Measurements from ENCODE around the gene MECP2. TPM values are rescaled to one million over a fixed set of nuclear protein-coding genes. Genes with fewer than 3 reads are reported as not detected.
"Not testable (repeated sequence)": the region's sequence is repeated elsewhere in the genome, so short reads cannot be mapped to it uniquely, and the experiment has no call there.

The MECP2 gene
- total RNA-seq, result 100 to 1,000 TPM; 148 to 160 TPM
- total RNA-seq, result 179 to 194 reads per million in 2 donors

- peaks cover 31% of the 10 kb centered on the region for H3K4me1 Mint-ChIP-seq
- peak within 1 kb of the TSS; percentile 96 for H3K4me3 Mint-ChIP-seq
- DNase-seq (peak; percentile 79 to 82 (median 81)), ATAC-seq (peak; percentile 88)
- H3K9me3 ChIP-seq (ENCODE audit: control insufficient read depth, low read length, poor library complexity, severe bottlenecking), result no peaks in the 10 kb centered on the region
- no peaks in the 10 kb centered on the region for H3K27me3 Mint-ChIP-seq
- peaks cover 4% of the 10 kb centered on the region for H3K36me3 Mint-ChIP-seq (ENCODE audit: low read depth)
- H3K27ac Mint-ChIP-seq, result peak within 1 kb of the TSS; percentile 94
Observed at GRCh38 chrX:154097589-154098541, at the start of gene MECP2. MECP2 (minus strand) TSS chrX:154097717.

- not testable (repeated sequence) for H3K27ac Mint-ChIP-seq; DNase-seq; ATAC-seq; H3K9me3 ChIP-seq (ENCODE audit: control insufficient read depth, low read length, poor library complexity, severe bottlenecking); H3K27me3 Mint-ChIP-seq; H3K4me1 Mint-ChIP-seq; H3K36me3 Mint-ChIP-seq (ENCODE audit: low read depth)
- H3K4me3 Mint-ChIP-seq, result peak within 1 kb of the TSS; percentile 52
Observed at GRCh38 chrX:154144010-154144409, 46.5 kb upstream of the MECP2 start, which contains the start of gene OPN1LW. OPN1LW (plus strand) TSS chrX:154144243; CDS start chrX:154144284, 41 bp downstream.

- ATAC-seq (no peak), DNase-seq (no peak)
- Mint-ChIP-seq H3K27ac (no peak overlapping the region), H3K4me1 (peaks cover 3% of the 10 kb centered on the region), H3K36me3 (ENCODE audit: low read depth) (no peaks in the 10 kb centered on the region), H3K4me3 (peak overlapping the region; percentile 52), H3K27me3 (no peaks in the 10 kb centered on the region)
- H3K9me3 ChIP-seq (ENCODE audit: control insufficient read depth, low read length, poor library complexity, severe bottlenecking), result no peaks in the 10 kb centered on the region
Observed at GRCh38 chrX:154142950-154143745, 45.6 kb upstream of the MECP2 start.

- Mint-ChIP-seq H3K4me3 (no peak overlapping the region), H3K36me3 (ENCODE audit: low read depth) (no peaks in the 10 kb centered on the region), H3K4me1 (peaks cover 3% of the 10 kb centered on the region), H3K27me3 (no peaks in the 10 kb centered on the region), H3K27ac (no peak overlapping the region)
- ATAC-seq (no peak), DNase-seq (no peak)
- H3K9me3 ChIP-seq (ENCODE audit: control insufficient read depth, low read length, poor library complexity, severe bottlenecking), result no peaks in the 10 kb centered on the region
Observed at GRCh38 chrX:154142386-154142785, 44.9 kb upstream of the MECP2 start.

GRCh38 chrX:154140742-154141141, 43.2 kb upstream of the MECP2 start:
- DNase-seq, result no peak
- peaks cover 10% of the 10 kb centered on the region for H3K4me1 Mint-ChIP-seq
- H3K9me3 ChIP-seq (ENCODE audit: control insufficient read depth, low read length, poor library complexity, severe bottlenecking), result no peaks in the 10 kb centered on the region
- H3K27ac Mint-ChIP-seq, result no peak overlapping the region
- ATAC-seq, result no peak
- H3K27me3 Mint-ChIP-seq, result no peaks in the 10 kb centered on the region
- no peak overlapping the region for H3K4me3 Mint-ChIP-seq
- H3K36me3 Mint-ChIP-seq (ENCODE audit: low read depth), result no peaks in the 10 kb centered on the region

GRCh38 chrX:154140206-154140605, 42.7 kb upstream of the MECP2 start:
- Mint-ChIP-seq H3K4me1 (peaks cover 13% of the 10 kb centered on the region), H3K4me3 (no peak overlapping the region), H3K27me3 (no peaks in the 10 kb centered on the region), H3K36me3 (ENCODE audit: low read depth) (no peaks in the 10 kb centered on the region), H3K27ac (no peak overlapping the region)
- ATAC-seq (no peak), DNase-seq (no peak)
- H3K9me3 ChIP-seq (ENCODE audit: control insufficient read depth, low read length, poor library complexity, severe bottlenecking), result no peaks in the 10 kb centered on the region

- H3K4me1 Mint-ChIP-seq, result peaks cover 13% of the 10 kb centered on the region
- DNase-seq (no peak), ATAC-seq (no peak)
- no peaks in the 10 kb centered on the region for H3K36me3 Mint-ChIP-seq (ENCODE audit: low read depth)
- peak overlapping the region; percentile 81 for H3K27ac Mint-ChIP-seq
- no peak overlapping the region for H3K4me3 Mint-ChIP-seq
- no peaks in the 10 kb centered on the region for H3K27me3 Mint-ChIP-seq
- no peaks in the 10 kb centered on the region for H3K9me3 ChIP-seq (ENCODE audit: control insufficient read depth, low read length, poor library complexity, severe bottlenecking)
Observed at GRCh38 chrX:154138857-154139256, 41.3 kb upstream of the MECP2 start.

GRCh38 chrX:154136627-154137161, 39.2 kb upstream of the MECP2 start:
- Mint-ChIP-seq H3K27me3 (no peaks in the 10 kb centered on the region), H3K4me3 (peak overlapping the region; percentile 85), H3K36me3 (ENCODE audit: low read depth) (no peaks in the 10 kb centered on the region), H3K27ac (peak overlapping the region; percentile 94), H3K4me1 (peaks cover 13% of the 10 kb centered on the region)
- H3K9me3 ChIP-seq (ENCODE audit: control insufficient read depth, low read length, poor library complexity, severe bottlenecking), result no peaks in the 10 kb centered on the region
- DNase-seq (peak; percentile 58 to 66 (median 65)), ATAC-seq (peak; percentile 61)

GRCh38 chrX:154135458-154136229, 38.1 kb upstream of the MECP2 start:
- Mint-ChIP-seq H3K4me3 (peak overlapping the region; percentile 85), H3K27me3 (no peaks in the 10 kb centered on the region)
- peak; percentile 75 for ATAC-seq

GRCh38 chrX:154132366-154132765, 34.8 kb upstream of the MECP2 start:
- no peaks in the 10 kb centered on the region for H3K9me3 ChIP-seq (ENCODE audit: control insufficient read depth, low read length, poor library complexity, severe bottlenecking)
- no peak overlapping the region for H3K4me3 Mint-ChIP-seq
- no peak for DNase-seq
- H3K36me3 Mint-ChIP-seq (ENCODE audit: low read depth), result no peaks in the 10 kb centered on the region
- H3K27ac Mint-ChIP-seq, result no peak overlapping the region
- no peak for ATAC-seq
- H3K4me1 Mint-ChIP-seq, result peaks cover 10% of the 10 kb centered on the region
- H3K27me3 Mint-ChIP-seq, result no peaks in the 10 kb centered on the region

More at GRCh38 chrX:154135458-154136229, 38.1 kb upstream of the MECP2 start:
- peak overlapping the region; percentile 94 for H3K27ac Mint-ChIP-seq
- H3K4me1 Mint-ChIP-seq, result peaks cover 13% of the 10 kb centered on the region
- no peak for DNase-seq
- H3K9me3 ChIP-seq (ENCODE audit: control insufficient read depth, low read length, poor library complexity, severe bottlenecking), result no peaks in the 10 kb centered on the region
- H3K36me3 Mint-ChIP-seq (ENCODE audit: low read depth), result no peaks in the 10 kb centered on the region

GRCh38 chrX:154131955-154132354, 34.4 kb upstream of the MECP2 start:
- DNase-seq (no peak), ATAC-seq (no peak)
- Mint-ChIP-seq H3K27me3 (no peaks in the 10 kb centered on the region), H3K36me3 (ENCODE audit: low read depth) (no peaks in the 10 kb centered on the region), H3K4me1 (peaks cover 7% of the 10 kb centered on the region), H3K4me3 (no peak overlapping the region), H3K27ac (no peak overlapping the region)
- no peaks in the 10 kb centered on the region for H3K9me3 ChIP-seq (ENCODE audit: control insufficient read depth, low read length, poor library complexity, severe bottlenecking)

GRCh38 chrX:154126101-154126500, 28.6 kb upstream of the MECP2 start:
- H3K27ac Mint-ChIP-seq, result peak overlapping the region; percentile 63
- H3K27me3 Mint-ChIP-seq, result no peaks in the 10 kb centered on the region
- DNase-seq, result no peak
- H3K4me1 Mint-ChIP-seq, result peaks cover 9% of the 10 kb centered on the region
- ATAC-seq, result no peak
- no peak overlapping the region for H3K4me3 Mint-ChIP-seq
- H3K9me3 ChIP-seq (ENCODE audit: control insufficient read depth, low read length, poor library complexity, severe bottlenecking), result no peaks in the 10 kb centered on the region
- H3K36me3 Mint-ChIP-seq (ENCODE audit: low read depth), result no peaks in the 10 kb centered on the region
